ENCODE data around the gene FCN1.
A peak's percentile ranks its signal among the peaks of the same experiment; 100 is the strongest.

The FCN1 gene

DNA sequence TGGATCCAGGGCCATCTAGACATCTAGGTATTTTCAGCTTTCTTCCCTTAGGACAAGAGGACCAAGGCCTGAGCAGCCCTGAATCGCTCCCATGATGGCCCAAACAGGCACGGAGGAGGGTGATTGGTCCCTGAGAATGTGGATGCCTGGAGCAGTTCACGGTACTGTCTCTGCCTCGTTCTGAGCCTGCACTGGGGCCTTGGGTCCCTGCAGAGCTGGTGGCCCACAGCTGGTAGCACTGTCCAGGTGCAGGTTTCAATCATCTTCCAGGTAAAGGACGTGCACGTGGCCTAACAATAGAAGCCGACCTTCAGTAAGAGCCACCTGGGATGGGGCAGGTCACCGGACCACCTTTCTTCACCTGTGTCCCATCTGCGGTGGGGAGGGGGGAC, 19.4 kb upstream of the FCN1 start:
- no peak for DNase-seq (ENCODE audit: low spot score)

- DNase-seq (ENCODE audit: low spot score): peak; percentile 25
Measured at GRCh38 chr9:134936346-134937163, 18.8 kb upstream of the FCN1 start.

DNA sequence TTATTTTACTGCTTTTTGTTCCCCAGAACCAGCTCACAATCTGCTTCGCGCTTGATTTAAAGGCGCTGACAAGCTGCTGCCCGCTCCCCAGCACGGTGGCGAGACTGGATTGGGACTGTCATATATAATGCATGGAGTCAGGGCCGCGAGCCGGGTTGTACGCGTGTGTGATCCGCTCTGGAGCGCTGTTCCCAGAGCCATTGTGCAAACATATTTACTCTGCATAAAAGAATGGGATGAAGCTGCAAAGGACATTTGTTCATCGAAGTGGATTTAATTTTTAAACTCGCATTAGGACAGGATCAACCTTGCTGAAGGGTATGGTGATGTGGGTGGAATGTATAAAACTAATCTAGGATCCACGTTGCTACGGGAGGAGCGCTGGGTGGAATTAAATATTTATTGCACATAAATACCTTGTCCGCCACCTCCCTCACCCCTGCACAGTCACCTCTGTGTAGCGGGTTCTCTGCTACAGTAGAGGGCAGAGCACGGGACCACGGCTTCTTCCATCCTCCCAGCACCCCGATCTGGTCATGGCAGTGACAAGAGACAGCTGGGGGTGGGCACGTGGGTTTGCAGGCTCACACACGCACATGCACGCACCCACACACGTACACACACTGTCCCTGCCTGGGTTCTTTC, 18.1 kb upstream of the FCN1 start:
- DNase-seq (ENCODE audit: low spot score): no peak

DNA sequence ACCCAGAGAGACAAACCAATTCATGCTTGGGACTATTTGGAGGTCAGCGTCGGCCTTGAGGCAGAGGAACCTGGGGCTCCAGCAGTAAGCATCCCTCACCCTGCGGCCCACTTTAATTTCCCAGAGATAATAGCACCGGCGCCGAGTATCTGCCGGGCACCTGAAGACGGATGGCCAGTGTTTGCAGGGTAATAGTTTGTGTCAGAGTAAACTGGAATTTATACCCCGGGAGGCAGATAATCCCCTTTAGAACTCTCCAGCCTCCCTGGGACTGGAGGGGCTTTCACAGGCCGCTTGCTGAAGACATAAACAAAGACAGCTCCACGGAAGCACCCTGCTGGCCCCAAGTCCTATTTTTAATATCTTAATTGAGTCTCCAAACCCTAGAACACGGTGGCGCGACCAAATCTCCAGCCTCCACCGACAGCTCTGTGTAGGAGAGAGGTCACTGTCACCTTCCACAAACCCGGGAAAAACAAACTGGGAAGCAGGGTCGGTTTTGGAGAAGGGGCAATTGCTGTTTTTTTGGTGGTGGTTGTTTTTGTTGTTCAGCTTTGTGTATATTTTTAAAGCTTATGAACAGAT, 17.4 kb upstream of the FCN1 start:
- no peak for DNase-seq (ENCODE audit: low spot score)

DNA sequence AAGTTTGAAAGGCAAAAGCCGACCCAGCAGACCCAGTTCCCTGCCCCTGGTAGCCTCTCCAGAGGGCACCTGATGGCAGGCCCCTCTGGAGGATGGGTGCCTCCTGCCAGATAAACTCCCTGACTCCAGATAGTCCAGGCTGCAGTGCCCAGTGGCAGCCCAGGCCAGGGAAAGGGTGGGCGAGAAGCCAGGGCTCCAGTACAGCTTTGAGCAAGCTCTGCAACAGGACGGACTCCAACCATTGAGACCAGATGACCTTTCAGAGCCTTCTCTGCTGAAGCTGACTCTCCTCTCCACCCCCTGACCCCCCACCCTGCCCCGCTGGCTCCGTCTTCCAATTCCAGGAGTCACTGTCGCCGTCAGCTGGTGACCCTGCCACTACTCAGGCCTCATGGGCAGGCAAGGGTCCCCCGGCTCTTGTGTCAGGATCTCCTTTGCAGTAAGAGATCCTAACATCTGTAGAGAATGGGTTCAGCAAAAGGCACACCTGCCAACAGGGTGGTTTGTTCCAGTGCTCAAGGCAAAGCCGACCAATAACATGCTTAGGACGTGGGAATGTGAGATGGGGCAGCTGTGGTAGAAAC, 15.5 kb upstream of the FCN1 start:
- DNase-seq (ENCODE audit: low spot score): no peak

DNA sequence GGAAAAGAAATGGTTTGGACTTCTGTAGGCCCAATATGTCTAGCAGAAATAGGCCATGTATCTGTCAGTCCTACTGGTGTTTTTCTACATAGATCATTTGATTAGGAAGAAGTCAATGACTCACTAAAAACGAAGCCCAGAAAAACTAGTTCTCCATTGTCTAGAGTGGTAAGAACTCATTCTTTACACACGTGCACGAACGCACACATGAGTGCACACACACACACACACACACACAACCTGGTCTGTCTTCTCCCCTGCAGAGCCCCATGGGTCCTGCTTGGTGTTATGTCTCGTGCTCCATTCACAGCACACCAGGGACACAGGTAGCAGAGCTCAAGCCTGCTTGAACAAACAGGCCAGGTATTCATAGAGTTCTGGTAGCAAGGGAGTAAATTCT, 14.9 kb upstream of the FCN1 start:
- no peak for DNase-seq (ENCODE audit: low spot score)

DNA sequence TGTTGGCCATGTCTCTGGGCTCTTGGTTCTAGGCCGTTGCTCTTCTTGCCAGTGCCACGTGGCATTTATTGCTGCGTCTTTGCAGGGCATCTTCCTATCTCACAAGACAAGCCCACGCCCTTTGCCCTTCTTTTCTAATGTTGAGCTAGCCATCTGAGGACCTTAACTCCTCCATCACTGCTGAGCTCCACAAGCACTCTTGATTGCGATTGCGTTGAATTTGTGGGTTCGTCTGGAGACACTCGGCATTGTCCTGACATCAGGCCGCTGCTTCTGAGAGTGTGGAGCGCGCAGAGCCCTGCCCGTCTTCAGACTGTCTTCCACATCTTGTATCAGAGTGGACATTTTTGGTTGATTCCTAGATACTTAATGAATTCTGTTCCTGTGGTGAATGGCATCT, 14.5 kb upstream of the FCN1 start:
- no peak for DNase-seq (ENCODE audit: low spot score)

DNA sequence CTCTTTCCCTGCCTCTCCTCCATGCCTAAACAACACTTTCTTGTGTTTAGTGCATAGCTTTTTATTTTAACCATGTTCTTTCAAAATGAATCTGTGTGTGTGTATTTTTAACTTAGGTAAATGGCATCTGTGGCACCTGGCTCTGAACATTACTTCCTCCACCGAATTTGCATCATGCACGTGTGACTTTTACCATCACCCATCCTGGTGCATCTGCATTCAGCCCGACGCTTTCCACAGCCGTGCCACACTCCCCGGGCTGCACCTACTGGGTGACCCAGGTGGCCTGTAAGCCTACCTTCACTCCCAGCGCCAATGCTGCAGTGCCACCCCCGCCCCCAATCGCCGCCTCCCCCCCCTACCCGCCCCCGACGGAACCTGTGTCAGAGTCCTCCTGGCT, 12.7 kb upstream of the FCN1 start:
- no peak for DNase-seq (ENCODE audit: low spot score)

GRCh38 chr9:134929193-134930158, 11.8 kb upstream of the FCN1 start:
- DNase-seq (ENCODE audit: low spot score): peak; percentile 71

GRCh38 chr9:134928436-134929192, 10.9 kb upstream of the FCN1 start:
- DNase-seq (ENCODE audit: low spot score): no peak

DNA sequence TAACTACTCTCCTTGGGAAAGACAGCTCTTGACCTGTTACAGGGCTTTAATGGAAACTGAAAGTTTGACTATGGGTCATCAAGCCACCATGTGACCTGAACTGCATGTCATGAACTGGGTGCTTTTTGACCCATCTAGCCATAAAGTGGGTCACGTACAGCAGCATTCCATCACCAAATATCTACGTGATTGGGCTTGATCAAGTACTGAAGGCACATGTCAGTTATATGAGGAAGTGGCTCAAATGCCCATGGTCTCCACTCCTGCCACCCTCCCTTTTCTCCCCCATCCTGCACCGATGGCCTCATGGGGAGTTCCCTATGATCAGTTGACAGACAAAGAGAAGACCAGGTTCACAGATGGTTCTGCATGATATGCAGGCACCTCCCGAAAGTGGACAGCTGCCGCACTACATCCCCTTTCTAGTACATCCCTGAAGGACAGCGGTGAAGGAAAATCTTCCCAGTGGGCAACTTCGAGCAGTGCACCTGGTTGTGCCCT, 7.3 kb upstream of the FCN1 start:
- no peak for DNase-seq (ENCODE audit: low spot score)

- no peak for DNase-seq (ENCODE audit: low spot score)
Measured at GRCh38 chr9:134923466-134923865, 5.8 kb upstream of the FCN1 start.

DNA sequence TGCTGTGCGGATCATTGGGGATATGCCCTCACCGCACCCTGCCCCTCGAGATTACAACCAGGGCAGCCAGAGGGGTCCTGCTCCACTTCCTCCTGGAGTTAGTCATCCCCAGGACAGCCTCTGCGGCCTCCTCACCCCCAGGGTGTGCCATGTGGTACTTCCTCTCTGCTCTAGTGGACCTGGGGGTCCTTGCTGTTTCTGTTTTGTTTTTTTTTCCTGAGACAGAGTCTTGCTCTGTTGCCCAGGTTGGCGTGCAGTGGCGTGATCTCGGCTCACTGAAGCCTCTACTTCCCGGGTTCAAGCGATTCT, 5.2 kb upstream of the FCN1 start:
- DNase-seq (ENCODE audit: low spot score): no peak

- DNase-seq (ENCODE audit: low spot score): no peak
Measured at GRCh38 chr9:134922066-134922931, 4.6 kb upstream of the FCN1 start.

- no peak for DNase-seq (ENCODE audit: low spot score)
Measured at GRCh38 chr9:134919303-134919702, 1.6 kb upstream of the FCN1 start.

DNA sequence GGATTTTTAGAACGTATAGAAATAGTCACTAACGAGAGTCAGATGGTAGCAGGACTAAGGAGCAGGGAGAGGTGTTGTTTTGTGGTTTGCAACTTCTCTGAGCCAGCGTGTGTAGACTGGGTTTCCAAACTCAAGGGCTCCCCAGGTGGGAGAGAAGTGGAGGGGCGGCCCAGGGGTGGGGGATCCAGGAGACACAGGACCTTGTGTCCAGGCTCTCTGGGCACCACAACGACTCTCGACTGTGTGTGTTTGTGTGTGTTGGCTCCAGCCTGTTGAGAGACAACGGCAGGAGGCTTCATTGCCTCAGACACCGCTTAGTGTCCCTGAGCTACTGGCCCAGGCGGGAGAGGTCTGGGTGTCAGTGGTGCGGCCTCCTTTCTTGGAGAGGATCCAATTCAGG, 934 bp upstream of the FCN1 start:
- DNase-seq (ENCODE audit: low spot score): no peak

DNA sequence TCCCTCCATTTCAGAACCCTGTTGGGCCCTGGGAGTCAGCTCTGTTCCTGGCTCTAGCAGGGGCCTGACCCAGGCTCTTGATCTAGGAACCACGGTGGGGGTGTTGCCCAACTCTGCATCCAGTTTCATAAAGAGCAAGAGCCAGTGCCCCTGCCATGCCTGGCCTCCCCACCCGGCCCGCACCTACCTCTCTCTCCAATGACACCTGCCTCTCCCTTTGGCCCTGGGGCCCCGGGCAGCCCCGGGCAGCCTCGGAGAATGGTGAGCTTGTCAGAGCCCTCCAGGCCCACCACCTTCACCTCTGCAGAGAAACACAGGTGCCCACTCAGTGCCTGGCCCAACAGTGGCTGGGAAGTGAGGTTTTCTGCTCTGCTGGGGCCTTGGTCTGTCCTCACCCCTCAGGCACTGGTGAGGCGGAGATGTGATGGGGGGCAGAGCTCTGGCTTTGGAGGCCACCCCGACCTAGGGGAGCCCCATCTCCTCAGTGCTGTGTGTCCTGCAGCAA, 1.5 kb downstream of the FCN1 start:
- DNase-seq (ENCODE audit: low spot score): no peak

- DNase-seq (ENCODE audit: low spot score): no peak
Measured at GRCh38 chr9:134915046-134915985, 2.4 kb downstream of the FCN1 start.

DNA sequence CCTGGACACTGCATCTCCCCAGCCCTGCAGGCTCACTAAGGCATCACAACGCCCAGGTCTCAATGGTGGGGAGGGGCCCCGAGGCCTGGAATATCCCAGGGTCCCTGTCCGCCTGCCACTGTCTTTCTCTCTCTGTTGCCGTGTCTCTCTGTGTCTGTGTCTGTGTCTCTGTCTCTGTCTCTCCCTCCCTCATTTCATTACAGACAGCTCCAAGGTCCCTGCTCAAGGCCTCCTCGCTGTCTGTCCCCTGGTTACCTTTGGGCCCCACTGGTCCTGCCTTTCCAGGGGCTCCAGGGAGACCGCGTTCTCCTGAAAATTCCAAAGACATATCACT, 3.2 kb downstream of the FCN1 start:
- no peak for DNase-seq (ENCODE audit: low spot score)

Measured in Ammon's horn (tissue), 1 donor.